HCT116 (cell line): ENCODE results near the gene GNRHR.

ENCODE experiments used
- ATF3 ChIP-seq: IDR thresholded peaks from 2 replicates; pipeline ENCODE4 v1.6.1; 2012
- CTCF ChIP-seq, 3 experiments: fragments of 200-600 bp in 1 of 3; sonication (generic) in 1 of 3; IDR thresholded peaks in 2 of 3; conservative IDR thresholded peaks in 1 of 3; 2 replicates each; pipeline ENCODE4 v1.5.1; 2012 to 2017; ENCODE audit warnings: low read depth in 2 of 3, low read length in 2 of 3, antibody characterized with exemption in 1 of 3, borderline replicate concordance in 1 of 3, control low read depth in 1 of 3, mild to moderate bottlenecking in 1 of 3, mixed read lengths in 1 of 3, mixed run types in 1 of 3, moderate library complexity in 1 of 3; ENCODE audit not compliant: insufficient read depth in 1 of 3
- EZH2 ChIP-seq: fragments of 200-600 bp; sonication (generic); IDR thresholded peaks from 2 replicates; pipeline ENCODE4 v1.6.1; 2017; ENCODE audit warnings: antibody characterized with exemption, mixed run types
- EZH2phosphoT487 ChIP-seq: fragments of 200-600 bp; IDR thresholded peaks from 2 replicates; pipeline ENCODE4 v1.6.1; 2018; ENCODE audit warnings: antibody characterized with exemption, borderline replicate concordance
- JUND ChIP-seq: IDR thresholded peaks from 2 replicates; pipeline ENCODE4 v1.6.1; 2012
- RAD21 ChIP-seq: IDR thresholded peaks from 2 replicates; pipeline ENCODE4 v1.6.1; 2012; ENCODE audit warnings: low read depth, mild to moderate bottlenecking
- TCF7L2 ChIP-seq: IDR thresholded peaks from 2 replicates; pipeline ENCODE4 v1.7.0; 2011; ENCODE audit warnings: borderline replicate concordance, inconsistent platforms; ENCODE audit not compliant: insufficient read depth, insufficient read length; ENCODE audit errors: extremely low read depth
- ZBTB33 ChIP-seq: IDR thresholded peaks from 2 replicates; pipeline ENCODE4 v1.6.1; 2011; ENCODE audit warnings: mild to moderate bottlenecking, low read length, moderate library complexity; ENCODE audit not compliant: insufficient replicate concordance; ENCODE audit errors: extremely low read depth

DNA sequence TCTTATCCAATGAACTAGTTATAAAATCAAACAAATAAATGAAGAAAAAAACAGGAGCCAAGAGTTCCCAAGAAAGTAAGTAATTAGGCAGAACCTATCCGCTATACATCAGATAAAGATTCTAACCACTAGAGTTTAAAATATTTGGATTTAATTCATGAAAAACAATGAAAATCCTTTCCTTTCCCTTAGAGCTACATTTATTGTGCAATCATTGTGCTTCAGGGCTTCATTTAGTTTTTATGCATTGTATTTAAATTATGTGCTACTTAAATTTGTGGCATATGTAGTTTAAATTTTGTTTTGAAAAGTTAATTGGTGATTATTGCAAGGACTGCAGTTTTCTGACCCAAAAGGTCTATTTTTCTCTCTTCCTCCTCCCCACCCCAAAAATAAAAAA lies 17.9 kb downstream of the GNRHR start:
- TF ChIP-seq JUND (no peak), TCF7L2 (no peak), EZH2phosphoT487 (no peak), CTCF (IDR thresholded peaks at IDR 0.05 in 2 of 3, conservative IDR thresholded peaks at IDR 0.05 in 1 of 3; ENCODE audit: borderline replicate concordance in 1 of 3, insufficient read depth in 1 of 3, low read depth in 2 of 3, low read length in 2 of 3) (no peak), EZH2 (no peak), ATF3 (no peak), ZBTB33 (no peak), RAD21 (no peak)
